T-helper 2 cell treated with Interferon-gamma antibody and Interleukin-4, amounts not matched to agents 100 ng/mL and 5 ng/mL, for 36 hours (primary cell): ENCODE data around the gene CLSTN2. TPM values are rescaled to one million over a fixed set of nuclear protein-coding genes. Genes with fewer than 3 reads are reported as not detected.

ENCODE experiments used
- intact Hi-C: fragments of 100-400 bp; cut with micrococcal nuclease; formaldehyde crosslinking; loops from one replicate; pipeline ENCODE4 v1.15.1; 2023
- total RNA-seq: library from RNA; stranded (reverse); gene quantifications from 2 replicates; pipeline ENCODE4 v1.2.3, GENCODE V29; 2022

CLSTN2 gene
- total RNA-seq, 1 donor from 2014 or later, result not detected

DNA sequence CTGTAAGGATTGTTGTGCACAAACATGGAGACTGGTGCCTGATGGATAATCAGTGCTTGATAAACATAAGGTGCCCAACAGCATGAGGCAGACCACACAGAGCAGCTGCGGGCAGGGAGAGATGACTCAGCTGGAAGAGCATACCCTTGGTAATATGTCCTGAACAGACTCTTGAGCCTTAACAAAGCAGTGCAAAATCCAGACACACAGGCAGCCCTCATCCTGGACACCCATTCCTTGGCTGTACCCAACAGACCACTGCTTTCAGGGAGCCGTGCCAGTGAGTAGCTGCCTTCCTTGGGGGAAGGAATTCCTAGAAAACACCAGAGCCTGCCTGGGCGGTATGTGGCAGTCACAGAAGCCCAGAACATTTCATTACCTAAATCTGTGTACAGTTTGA, 156.2 kb downstream of the CLSTN2 start:
- intact Hi-C loops, result no loop called here

DNA sequence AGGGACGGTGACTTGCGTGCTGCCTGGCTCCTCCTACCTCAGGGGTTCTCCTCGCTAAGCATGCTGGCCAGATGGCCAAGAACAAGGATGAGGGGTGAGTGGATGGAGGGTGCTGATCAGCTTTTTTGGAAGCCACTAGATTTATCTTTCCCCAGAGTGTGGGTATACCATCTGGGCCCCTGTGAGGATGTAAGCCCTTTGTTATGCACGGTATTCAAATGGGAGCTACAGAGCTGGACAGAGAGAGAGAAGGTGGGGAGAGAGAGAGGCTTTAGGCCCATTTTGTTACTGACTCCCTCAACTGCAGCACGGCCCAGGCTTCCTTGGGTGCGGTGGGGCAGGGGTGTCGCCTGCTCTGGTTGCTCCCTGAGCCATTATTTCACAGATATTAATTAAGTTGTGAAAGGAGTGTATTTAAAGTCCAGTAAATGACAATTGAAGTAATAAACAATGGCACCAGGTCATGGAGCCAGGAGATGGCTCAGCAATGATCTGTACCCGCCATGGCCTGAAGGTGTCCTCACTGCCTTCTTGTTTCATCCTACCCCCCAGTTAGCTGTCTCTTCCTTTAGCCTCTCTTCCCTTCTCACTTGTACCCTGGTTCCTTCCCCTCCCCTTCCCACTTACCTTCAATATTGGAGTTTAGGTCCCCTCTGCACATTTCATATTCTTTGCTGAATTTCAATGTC, 158.0 kb downstream of the CLSTN2 start:
- intact Hi-C loops, result no loop called here

DNA sequence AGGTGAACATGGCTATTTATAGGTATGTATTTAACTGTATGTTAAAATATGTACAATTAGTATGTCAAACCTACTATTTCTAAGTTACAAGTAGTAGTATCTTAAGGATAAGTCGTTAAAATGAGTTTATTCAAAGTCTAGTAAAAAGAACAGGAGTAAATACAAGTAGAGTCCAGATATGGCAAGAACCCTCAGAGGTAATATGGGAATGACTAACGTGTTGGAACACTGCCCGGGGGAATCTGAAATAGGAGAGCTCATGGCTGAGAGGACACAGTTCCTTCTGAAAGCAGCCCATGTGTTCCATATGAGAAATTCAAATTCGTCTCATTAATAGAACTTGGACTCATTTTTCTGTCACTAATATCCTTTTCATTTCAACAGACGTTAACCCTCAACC, 158.8 kb downstream of the CLSTN2 start:
- intact Hi-C loops, result no loop called here

GRCh38 chr3:140094487-140094886, 159.5 kb downstream of the CLSTN2 start:
- intact Hi-C loops, result no loop called here

DNA sequence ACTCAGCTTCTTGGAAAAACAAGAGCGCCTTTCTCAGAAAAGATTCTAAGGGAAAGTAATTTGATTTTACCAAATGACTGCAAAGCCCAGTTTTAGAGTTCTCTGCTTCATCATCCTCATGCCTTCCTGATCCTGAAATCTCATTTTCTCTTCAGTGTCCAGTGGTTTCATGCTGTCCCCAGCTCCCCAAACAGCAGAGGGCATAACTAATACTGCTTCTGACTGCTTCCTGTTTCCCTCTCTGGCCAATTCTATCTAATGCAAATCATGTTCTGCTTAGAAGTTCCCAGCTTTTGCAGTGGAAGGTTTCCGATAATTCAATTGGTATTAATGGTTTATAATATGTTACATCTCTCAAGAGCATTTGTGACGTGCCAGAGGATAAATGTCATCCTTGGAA, 161.1 kb downstream of the CLSTN2 start:
- intact Hi-C loops, result no loop called here

GRCh38 chr3:140097874-140098635, 163.1 kb downstream of the CLSTN2 start:
- intact Hi-C loops, result no loop called here

DNA sequence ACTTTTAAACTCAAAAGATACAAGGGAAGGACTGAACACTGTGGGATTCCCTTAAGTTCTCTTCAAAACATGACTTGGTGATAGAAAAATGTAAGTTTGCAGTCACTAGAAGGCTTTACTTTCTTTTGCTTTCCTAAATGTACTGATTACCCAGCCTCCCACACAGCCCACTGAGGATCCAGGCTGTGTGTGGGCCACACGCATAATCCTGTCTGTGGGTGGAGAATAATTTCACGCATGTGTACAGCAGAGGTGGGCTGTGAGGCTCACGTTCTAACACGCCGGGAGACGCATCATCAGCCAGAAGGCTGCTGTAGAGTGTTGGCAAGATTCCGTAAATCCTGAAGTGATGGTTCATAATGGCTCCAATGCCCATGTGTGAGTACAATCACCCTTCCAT, 165.5 kb downstream of the CLSTN2 start:
- intact Hi-C loops, result no loop called here

DNA sequence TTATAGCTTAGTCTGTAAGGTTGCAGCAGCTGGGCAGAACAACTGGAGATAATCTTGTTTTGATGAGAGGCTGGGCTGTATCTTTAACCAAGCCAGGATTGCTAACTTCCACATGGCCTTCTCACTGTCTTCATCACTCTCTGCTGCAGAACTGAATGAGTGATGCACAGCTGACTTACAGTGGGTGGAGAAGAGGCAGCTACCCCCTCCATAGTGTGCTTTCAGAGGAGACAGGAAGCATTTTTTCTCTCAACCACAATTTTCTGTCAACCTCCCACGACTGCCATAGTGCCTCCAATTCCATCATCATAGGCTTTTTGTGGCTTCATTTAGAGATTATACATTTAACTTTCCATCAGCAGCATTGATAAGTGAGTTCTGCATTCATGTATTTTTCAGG, 168.2 kb downstream of the CLSTN2 start:
- intact Hi-C loops, result no loop called here

DNA sequence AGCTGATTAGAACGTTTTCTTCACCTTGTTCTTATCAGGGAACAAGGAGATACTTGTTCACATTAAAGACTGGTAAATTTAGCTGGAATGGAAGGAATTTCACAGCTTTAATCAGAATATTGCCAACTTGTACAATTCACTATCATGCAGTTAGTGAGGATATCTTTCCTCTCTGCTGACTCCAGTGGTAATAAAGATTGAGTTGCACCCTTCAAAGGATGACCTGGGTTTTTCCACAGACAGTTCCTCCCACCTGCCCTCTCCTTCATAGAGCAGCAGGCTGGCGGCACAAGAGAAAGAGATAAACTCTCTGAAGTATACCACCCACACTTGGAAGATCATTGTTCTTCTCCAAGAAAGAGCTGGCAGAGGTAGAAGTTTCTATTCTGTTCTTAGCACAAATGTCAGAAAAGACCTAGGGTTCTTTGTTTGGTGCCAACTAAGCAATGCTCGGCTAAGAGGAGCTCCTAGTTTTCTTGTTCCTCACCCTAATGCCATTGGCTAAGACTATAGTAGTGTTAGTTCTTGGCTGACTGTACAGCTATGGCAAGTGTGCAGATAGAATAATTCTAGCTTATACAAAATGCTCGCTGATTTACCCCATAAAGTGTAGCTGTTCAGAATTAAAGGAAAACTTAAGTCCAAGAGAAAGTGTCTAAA, 169.1 kb downstream of the CLSTN2 start:
- intact Hi-C loops, result no loop called here

GRCh38 chr3:140113996-140114788, 179.2 kb downstream of the CLSTN2 start:
- intact Hi-C loops, result no loop called here

GRCh38 chr3:140114789-140115080, 179.8 kb downstream of the CLSTN2 start:
- intact Hi-C loops, result no loop called here

GRCh38 chr3:140117096-140117526, 182.1 kb downstream of the CLSTN2 start:
- intact Hi-C loops, result no loop called here

DNA sequence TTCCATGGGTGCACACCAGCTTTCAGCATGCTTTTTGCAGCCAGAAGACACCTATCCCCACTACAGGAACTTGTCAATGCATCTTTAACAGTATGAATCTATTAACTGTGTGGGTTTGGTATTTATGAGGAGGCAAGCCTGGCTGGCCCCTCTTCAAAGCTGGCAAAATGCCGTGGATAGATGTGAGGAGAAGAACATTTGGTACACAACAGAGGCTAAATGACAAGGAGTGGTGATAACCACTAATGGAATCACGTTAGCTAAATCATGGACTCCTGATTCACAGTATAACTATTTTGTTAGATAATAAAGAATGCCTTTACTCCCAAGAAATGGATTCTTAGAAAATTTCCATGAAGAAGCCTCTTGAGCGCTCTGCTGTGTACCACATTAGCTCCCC, 187.2 kb downstream of the CLSTN2 start:
- intact Hi-C loops, result no loop called here

GRCh38 chr3:140128217-140128616, 193.2 kb downstream of the CLSTN2 start:
- intact Hi-C loops, result loop anchor here (2.0 kb wide), 1 partner anchor 735 kb away; no protein-coding TSS in a partner anchor

DNA sequence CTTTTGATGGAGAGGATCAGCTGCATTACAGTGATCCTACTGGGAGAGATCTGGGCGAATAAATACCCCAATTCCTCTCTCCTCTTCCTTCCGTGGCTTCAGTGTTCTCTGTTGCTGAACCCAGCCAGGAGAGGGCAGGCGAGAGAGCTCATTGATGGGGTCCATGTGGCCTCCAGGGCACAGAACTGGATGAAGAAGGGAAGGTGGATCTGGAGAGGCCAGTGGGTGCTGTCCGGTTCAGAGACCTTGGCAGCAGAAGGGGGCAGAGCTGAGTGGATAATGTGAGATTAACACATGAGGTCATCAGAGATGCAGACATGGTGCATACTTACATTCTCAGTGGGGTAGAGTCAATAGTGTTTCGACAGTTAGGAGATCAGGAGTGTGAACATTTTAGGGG, 193.6 kb downstream of the CLSTN2 start:
- intact Hi-C loops, result loop anchor here (2.0 kb wide), 1 partner anchor 734 kb away; no protein-coding TSS in a partner anchor

GRCh38 chr3:140129768-140130284, 194.8 kb downstream of the CLSTN2 start:
- intact Hi-C loops, result loop anchor here (2.0 kb wide), 1 partner anchor 733 kb away; no protein-coding TSS in a partner anchor

DNA sequence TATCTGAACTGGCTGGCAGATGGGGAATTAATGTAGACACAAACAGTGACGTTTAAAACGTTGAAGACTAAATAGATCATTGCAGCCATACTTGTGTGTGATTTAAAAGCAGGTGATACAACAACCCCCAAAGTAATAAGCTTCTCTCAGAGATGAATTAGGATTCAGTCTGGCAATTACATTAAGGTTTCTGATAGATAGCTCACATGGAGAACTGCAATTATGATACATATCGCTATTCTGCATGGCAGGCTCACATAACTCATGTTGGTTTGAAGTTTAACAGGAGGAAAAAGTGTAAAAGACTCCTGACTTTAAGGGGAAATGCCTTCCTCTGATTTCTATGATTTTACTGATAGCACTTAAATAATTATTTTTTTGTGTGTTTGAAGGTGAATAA, 196.9 kb downstream of the CLSTN2 start:
- intact Hi-C loops, result no loop called here

- intact Hi-C loops, result no loop called here
Measured at GRCh38 chr3:140134231-140134965, 199.4 kb downstream of the CLSTN2 start.

DNA sequence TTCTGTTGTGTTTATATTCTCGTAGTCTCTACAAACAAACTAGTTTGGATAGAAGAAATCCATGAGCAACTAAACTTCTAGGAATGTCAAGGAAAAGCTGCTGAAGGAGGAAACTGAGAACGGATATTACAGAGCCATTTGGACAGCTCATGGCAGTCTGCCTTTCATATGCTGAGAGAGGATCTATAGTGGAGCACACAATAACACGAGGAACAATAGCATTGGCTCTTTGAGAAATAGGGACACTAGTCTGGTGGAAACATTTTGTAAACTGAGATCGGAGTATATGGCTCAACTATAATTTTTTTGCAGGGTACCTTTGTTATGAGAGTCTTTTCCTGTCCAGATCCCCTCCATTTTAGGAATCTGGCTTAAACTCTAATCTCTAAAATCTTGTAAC, 200.5 kb downstream of the CLSTN2 start:
- intact Hi-C loops, result no loop called here

DNA sequence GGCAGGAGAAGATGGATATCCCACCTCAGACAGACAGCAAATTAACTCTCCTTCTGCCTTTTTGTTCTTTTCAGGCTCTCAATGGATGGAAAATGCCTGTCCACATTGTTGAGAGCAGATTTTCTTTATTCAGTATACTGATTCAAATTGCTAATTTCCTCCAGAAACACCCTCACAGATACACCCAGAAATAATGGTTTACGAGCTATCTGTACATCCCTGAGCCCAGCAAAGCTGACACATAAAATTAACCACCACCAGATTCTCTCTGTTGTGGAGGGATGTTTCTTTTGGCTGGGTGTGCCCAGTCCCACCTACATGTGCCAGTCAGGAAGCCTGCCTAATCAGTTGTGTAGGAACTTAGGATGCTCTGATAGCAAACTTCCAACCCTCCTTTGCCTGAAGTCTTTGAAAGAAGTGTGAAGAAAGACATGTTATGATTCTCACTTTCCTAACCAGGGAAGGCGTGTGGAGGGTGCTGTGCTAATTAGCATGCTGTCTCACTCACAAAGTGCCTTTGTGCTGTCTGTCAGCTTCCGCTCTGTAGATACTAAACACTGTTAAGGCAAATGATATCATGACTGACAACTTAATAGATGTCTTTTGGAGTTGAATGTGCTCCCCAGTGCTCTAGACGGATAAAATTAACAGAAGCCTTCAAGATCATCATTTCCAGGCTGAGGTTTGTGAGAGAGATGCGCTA, 208.5 kb downstream of the CLSTN2 start:
- intact Hi-C loops, result no loop called here
